ENCODE data around the gene CLCN7.
"Not testable (repeated sequence)": the region's sequence is repeated elsewhere in the genome, so short reads cannot be mapped to it uniquely, and the experiment has no call there.

Gene CLCN7

DNA sequence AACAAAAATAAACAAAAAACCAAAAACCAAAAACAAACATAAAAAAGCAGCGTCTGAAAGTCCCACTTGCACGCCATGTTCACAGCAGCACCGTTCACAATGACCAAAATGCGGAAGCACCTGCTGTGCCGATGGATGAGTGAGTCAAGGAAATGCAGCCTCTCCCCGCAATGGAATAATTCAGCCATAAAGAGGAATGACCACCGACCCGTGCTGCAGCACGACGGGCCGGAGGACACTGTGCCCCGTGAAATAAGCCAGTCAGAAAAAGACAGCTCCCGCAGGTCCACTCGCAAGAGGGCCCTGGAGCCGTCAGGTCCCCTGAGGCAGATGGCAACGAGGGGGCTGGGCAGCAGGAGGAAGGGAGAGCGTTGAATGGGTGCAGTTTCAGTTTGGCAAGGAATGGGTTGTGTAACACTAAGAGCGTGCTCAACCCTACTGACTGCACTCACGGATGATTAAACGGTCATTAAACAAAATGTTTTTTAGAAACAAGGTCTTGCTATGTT lies 5.1 kb downstream of the CLCN7 start:
- no peak for DNase-seq (ENCODE audit: low read depth)
- H3K4me3 ChIP-seq (ENCODE audit: low read depth, low read length): no peak overlapping the region

DNA sequence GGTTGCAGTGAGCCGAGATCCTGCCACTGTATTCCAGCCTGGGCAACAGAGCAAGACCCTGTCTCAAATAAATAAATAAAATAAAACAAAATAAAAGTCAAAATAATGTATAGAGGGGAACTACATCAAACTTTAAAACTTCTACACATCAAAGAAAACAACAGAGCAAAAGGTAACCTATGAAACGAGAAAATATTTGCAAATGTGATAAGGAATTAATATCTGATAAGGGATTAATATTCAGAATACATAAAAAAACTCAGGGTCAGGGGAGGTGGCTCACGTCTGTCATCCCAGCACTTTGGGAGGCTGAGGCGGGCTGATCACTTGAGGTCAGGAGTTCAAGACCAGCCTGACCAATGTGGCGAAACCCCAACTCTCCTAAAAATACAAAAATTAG lies 5.7 kb downstream of the CLCN7 start:
- DNase-seq (ENCODE audit: low read depth); H3K4me3 ChIP-seq (ENCODE audit: low read depth, low read length): not testable (repeated sequence)

DNA sequence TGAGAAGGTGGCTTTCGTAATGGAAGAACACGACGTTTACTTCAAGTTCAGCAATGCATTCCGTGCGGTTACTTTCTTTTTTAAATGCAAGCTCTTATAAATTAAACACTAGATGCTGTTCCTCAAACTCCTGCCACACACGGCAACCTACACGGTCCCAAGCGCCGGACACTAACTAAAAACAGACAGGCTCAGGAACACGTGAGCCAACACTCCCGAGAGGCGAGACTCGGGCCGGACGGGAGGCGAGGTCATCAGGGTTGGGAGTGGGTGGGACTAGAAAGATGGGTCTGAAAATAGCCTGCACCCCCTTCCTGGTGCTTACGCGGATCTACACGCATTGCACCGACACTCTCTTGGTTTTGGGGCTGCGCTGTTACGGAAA lies 6.4 kb downstream of the CLCN7 start:
- DNase-seq (ENCODE audit: low read depth): no peak
- H3K4me3 ChIP-seq (ENCODE audit: low read depth, low read length): no peak overlapping the region

DNA sequence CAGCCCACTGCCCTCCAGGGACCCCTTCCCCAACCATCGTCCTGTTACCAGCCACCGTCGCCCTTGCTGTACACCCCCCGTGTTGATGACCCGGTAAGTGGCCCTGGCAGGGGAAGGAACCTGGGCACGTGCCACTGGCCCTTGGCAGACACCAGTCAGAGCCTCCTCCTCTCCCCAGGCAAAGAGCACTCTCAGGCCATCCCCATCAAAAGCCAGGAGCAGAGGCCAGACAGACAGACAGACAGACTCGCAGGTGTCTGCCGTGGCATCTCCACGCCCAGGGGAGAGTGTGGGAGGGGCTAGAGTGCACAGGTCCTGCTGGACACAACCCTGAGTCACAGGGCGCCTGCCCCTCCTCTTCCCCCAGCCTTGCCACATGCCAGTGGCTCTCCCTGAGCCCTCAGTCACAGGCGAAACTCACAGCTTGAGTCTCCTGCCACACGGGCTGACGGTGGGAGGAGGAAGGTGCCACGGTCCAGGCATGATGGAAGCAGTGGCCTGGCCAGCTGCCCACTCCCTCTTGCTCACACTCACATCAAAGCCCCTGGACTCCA lies 7.8 kb downstream of the CLCN7 start:
- no peak overlapping the region for H3K4me3 ChIP-seq (ENCODE audit: low read depth, low read length)
- no peak for DNase-seq (ENCODE audit: low read depth)

DNA sequence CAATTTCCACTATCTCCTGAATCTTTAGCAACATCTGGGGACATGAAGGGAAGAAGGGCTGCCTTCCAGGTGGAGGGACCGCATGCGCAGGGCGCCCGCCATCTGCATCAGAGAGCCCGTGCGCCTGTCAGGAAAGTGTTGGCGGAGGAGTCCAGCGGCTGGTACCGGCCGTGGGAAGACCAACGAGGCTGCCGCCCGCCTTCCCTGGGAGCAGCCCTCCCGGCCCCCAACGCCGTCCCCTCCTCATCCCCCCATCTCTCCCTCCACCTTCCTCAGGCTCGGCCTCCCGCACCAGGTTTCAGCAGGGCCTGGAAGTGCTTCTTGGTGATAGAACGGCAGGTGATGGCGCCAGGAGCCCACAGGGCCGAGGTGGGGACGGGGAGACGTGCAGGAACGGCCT lies 8.8 kb downstream of the CLCN7 start:
- no peak for DNase-seq (ENCODE audit: low read depth)
- H3K4me3 ChIP-seq (ENCODE audit: low read depth, low read length): no peak overlapping the region

DNA sequence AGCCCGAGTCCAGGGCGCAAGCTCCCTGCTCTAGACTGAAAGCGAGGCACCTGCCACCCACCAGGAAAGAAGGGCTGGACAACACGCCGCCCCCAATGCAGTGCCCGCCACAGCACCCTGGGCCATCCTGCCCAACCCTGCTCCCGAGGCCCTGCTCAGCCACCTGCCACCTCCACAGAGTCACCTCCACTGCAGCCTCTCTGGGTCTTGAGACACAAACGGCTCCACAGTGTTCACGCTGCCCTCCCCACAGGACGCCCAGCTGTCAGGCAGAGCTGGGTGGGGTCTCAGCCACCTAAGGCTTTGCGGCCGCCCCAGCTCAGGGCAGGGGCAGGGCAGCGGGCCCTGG lies 9.3 kb downstream of the CLCN7 start:
- no peak for DNase-seq (ENCODE audit: low read depth)
- H3K4me3 ChIP-seq (ENCODE audit: low read depth, low read length): no peak overlapping the region

DNA sequence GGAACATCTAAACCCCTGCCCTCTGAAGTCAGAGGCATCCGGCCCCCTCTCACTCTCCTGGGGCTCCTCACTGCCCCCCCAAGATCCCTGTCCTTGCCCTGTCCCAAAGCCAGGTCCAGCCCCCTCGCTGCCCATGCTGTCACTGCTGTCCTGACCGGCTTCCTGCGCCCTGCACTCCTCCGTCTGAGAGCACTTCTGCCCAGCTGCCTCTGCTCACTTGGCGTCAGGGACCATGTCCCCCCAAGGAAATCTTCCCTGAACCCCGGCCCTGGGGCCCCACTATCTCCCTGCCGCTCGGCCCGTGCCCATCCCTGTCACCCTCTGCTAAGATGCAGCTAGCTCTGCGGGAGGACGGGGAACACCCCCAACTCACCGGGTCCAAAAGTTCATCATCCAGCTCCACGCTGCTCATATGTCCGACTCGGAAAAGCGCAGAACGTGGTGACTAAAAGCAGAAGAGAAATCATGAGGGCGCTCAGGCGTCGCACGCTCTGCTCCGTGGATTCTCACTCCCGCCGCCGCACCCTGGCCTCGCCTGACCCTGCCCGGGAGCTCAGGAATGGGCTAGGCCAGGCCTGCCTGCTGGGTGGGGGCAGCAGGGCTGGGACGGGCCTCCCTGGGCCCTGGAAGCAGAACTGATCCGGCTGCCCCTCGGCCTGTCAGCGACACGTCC lies 9.8 kb downstream of the CLCN7 start:
- no peak overlapping the region for H3K4me3 ChIP-seq (ENCODE audit: low read depth, low read length)
- DNase-seq (ENCODE audit: low read depth): no peak

DNA sequence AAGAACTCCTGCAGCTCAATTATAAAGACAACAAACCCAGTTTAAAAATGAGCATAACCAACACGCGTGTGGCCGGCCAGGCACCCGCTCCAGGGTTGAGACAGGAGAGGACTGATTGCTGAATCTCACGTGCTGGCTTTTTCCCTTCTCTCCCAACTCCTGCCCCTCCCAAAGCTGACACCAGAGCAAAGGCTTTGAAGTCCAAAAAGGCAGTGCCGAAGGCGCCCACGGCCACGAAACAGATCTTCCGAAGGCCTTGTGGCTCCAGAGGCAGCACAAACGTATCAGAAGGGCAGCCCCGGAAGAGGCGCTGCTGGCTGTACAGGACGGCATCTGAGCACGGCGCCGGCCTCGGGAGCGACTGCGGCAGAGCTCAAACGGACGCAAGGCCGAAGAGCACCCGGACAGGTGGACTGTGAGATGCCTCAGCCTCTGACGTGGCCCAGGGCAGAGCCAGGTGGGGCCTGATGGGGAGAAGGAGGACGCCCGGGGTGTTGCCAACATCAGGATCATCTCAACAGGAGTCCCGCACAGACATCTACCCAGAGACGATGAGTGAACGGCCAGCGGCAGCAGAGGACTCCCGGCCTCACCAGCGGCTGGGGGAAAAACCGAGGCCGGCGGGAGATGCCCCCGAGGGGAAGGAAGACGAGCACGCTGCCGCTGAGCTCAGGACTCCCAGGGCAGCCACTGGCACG lies 10.5 kb downstream of the CLCN7 start:
- no peak for DNase-seq (ENCODE audit: low read depth)

DNA sequence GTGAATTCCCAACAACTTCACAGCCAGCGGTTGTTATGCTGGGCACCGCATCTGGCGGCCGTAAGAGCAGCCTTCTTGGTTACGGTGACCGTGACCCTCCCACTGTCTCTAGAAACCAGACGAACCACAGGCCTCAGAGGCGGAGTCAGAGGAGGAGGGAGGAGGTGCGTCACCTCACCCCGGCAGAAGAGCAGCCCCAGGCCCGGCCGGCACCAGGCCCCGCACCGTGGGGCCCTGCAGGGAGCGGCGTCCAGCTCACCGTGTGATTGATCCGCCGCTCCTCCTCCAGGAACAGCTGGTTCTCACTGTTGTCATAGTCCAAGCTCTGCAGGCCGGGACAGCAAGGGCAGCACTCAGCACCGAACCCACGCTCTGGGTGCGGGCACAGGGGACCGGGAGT lies 13.7 kb downstream of the CLCN7 start:
- H3K4me3 ChIP-seq (ENCODE audit: low read depth, low read length): no peak overlapping the region
- DNase-seq (ENCODE audit: low read depth): no peak

More for the DNA sequence above, 10.5 kb downstream of the CLCN7 start:
- H3K4me3 ChIP-seq (ENCODE audit: low read depth, low read length): no peak overlapping the region

DNA sequence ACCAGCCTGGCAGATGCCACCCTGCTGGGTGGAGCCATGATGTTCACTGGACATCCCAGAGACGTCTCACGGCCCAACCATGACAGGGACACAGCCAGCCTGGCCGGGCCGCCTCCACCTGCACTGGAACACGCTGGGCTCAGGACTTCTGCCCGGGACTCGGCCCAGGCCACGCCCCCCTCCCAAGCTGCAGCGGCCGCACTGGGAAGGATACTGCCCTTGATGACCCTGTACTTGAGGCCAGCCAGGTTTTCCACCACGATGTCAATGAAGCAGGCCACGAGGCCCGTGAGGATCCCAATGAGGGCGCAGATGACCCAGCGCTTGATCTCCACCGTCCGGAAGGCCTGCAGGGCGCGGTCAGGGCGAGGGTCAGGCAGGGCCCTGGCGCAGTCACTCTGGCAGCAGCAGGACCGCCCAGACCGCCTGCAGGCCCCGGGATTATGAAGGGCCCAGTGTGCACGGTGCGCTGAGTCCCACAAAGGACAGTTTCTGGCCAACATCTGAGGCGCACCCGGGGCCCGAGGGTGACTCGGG lies 14.2 kb downstream of the CLCN7 start:
- no peak overlapping the region for H3K4me3 ChIP-seq (ENCODE audit: low read depth, low read length)
- DNase-seq (ENCODE audit: low read depth): no peak

DNA sequence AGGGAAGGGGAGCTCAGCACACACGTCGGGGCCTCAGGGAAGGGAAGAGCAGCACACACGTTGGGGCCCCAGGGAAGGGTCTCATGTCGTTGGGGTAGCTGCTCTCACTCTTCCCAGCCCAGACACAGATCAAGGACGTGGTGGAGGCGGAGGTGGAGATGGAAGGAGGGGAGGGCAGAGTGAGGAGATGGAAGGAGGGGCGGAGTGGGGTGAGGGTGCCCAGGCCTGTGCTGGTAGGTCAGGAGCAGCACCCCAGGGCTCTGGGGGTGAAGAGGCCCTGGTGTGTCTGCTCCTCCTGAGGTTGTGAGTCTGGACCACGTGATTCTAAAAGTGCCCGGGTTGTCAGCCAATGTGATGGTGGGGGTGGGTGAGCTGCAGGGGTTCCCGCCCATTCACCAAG lies 14.9 kb downstream of the CLCN7 start:
- no peak for DNase-seq (ENCODE audit: low read depth)
- no peak overlapping the region for H3K4me3 ChIP-seq (ENCODE audit: low read depth, low read length)

DNA sequence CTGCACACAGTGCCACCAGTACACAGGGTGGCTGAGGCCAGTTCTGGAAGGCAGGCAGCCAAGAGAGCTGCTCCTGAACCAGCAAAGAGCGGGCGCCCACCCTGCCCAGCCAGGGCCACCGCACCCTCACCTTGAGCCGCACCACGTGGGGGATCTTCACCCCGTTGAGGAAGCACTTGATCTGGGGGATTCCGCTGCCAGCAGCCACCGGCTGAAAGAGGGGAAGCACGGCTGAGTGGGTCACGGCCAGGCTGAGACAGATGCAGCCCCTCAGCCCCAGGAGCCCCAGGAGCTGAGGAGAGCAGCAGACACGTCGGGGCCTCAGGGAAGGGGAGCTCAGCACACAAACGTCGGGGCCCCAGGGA lies 15.9 kb downstream of the CLCN7 start:
- no peak overlapping the region for H3K4me3 ChIP-seq (ENCODE audit: low read depth, low read length)
- no peak for DNase-seq (ENCODE audit: low read depth)

DNA sequence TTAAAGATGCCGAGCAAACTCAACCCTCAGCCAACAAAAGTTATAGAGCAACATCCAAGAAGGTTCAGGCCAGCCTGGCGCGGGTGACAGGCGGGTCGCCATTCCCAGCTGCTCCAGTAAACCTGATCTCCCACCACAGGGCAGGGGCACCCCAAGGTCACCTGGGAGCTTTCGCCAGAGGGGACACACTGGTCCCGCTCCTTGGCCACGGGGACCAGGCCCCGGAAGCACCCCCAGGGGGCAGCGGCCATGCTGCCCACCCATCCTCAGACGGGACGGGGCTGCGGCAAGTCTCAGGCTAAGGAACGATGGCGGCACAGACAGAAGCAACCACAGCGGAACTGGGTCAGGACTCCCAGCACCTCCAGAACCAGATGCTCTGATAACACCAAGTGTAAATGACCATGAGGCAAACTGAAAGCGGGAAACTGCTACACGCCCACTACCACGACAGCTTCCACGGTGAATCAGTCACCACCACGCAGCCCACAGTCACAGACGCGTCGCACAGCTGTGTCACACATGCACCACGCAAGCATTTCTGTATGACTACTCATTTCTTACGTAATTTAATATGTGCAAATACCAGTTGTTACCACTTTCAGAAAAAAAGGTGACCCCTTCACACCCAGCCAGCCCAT lies 16.4 kb downstream of the CLCN7 start:
- H3K4me3 ChIP-seq (ENCODE audit: low read depth, low read length): no peak overlapping the region
- peak; percentile 16 for DNase-seq (ENCODE audit: low read depth)

DNA sequence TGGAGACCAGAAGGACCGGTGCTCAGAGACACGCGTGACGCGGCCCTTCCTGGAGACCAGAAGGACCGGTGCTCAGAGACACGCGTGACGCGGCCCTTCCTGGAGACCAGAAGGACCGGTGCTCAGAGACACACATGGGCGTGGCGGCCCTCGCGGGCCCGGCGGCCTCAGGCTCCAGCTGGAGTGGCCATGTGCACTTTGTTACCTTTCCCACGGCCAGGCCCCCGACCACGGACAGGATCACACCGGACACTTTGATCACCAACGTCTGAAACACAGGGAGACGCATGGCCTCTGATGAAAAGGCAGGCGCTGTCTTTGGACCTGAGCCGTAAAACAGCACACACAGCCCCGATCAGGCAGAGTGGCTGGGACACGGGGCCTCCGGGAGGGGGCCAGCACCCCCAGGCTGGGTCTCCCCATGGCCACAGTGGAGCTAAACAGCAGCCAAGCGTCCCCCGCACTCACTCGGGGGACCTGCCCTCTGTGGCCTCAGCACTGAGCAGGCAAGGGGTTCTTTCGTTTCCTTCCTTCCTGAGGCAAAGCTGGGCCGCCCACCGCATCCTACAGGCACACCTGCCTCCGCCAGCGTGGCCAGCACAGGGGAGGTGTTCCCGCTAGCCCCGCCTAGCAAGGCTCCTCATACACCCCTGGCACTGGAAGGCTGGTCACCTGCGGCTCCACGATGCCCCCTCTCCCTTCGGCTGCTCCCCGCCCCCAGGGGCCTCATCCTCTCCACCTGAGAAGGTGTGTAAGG lies 17.2 kb downstream of the CLCN7 start:
- no peak overlapping the region for H3K4me3 ChIP-seq (ENCODE audit: low read depth, low read length)
- no peak for DNase-seq (ENCODE audit: low read depth)

DNA sequence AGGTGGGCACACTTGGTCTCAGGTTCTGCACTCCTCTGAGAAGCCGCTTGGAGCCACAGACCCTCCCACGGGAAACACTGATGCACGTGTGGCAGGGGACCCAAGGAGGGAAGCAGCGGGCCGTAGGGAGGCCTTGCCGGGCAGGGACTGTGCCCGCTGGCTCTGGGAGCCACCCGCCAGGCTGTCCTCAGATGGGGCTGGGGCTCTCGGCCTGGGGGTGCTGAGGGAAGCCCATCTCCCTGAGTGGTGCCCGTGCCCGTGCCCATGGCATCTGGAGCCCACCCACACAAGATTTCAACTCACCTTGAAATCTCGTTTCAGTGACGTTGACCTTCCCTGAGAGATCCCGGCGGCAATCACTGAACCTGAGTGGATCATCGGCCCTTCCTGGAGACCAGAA lies 17.9 kb downstream of the CLCN7 start:
- DNase-seq (ENCODE audit: low read depth): no peak
- no peak overlapping the region for H3K4me3 ChIP-seq (ENCODE audit: low read depth, low read length)

DNA sequence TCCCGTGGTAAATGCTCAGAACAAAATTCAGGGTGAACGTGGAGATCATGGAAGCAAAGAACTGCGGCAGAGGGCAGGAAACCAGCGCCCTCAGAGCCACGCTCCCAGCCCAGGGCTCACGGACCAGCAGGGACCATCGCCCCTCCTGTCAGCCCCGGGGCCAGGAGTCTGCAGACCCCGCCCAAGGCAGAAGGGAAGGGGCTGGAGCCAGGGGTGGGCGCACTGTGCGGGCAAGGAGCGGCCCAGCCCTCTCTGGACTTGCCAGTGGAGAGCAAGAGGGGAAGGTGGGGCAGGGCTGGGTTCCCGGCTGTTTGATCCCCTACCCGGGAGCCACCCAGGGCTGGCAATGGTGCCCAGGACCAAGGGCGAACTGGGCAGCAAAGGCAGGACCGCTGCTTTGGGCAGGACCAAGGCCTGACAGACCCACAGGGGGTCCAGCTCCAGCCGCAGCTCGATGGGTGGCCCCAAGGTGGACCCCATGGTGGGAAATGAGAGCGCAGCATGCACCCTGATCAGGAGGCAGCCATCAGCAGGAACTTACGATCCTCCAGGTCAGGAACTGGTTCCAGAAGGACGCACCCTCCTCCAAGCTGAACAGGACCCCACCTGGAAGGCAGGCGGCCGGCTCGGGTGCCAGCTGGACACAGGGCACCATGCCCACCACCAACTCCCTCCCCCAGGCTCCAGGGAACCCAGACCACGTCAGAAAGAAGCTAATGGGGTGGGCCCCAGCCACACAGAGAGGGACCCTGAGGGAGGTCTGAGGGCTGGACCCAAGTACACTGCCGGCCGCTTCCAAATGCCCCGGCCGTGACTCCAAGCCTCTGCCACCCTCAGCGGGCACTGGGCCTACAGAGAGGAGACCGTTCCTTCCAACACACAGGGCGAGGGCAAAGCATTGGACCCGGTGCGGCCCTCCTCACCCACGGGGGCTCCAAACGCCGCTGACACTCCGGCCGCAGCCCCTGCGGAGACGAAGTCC lies 19.3 kb downstream of the CLCN7 start:
- no peak for DNase-seq (ENCODE audit: low read depth)
- no peak overlapping the region for H3K4me3 ChIP-seq (ENCODE audit: low read depth, low read length)

DNA sequence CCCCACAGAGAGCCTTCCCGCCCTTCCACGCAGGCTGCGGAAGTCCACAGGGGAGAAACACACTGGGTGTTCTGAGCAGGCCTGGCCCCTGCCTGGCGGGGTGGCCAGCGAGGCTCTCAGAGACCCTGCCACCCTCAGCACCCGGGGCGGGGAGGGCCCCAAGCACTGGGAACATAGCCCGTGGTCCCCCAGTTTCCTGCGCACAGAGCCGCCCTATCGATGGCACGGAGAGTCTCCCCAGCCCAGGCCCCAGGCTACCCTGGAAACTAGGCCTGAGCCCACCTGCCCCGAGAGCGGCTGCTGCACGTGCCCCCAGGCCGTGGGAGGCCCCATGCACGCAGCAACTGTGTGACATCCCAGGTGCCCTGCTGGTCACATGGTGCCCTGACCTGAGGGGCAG lies 20.3 kb downstream of the CLCN7 start:
- H3K4me3 ChIP-seq (ENCODE audit: low read depth, low read length): no peak overlapping the region
- DNase-seq (ENCODE audit: low read depth): no peak

DNA sequence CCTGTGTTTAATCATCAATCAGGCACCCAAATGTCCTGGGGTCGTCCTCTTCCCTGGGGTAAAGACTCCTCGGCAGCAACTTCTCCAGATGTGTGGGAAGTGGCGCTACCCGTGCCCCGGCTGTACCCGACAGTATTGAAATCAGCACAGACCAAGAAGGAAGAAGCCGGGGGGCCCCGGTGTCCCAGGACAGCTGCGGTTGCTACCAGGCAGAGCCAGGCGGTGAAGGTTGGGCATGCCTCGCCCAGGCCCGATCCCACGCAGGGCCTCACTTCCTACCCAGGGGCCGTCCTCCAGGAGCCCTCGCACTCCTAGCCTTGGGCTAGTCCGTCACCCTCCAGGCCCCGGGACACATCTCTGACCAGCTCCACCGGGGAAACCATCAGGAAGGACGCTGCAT lies 21.5 kb downstream of the CLCN7 start:
- DNase-seq (ENCODE audit: low read depth): no peak
- no peak overlapping the region for H3K4me3 ChIP-seq (ENCODE audit: low read depth, low read length)

DNA sequence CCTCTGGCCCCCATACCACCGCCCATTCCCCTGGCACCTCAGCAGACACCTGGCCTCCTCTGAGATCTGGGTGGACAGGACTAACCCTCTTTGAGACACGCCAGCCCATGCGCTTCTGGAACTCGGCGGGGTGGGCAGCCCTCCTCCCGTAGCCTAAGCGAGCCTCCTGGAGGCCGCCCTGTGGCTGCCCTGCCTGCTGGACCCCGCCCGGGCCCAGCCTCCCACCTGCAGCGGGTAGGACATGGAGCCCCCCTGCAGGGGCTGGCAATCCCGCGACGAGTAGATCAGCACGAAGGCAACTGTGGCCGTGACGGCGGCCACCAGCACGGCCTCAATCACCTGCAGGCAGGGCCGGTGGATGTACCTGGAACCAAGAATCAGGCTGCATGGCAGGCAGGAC lies 22.3 kb downstream of the CLCN7 start:
- no peak for DNase-seq (ENCODE audit: low read depth)
- H3K4me3 ChIP-seq (ENCODE audit: low read depth, low read length): no peak overlapping the region
